ENCODE results near the gene SORCS2. TPM values are rescaled to one million over a fixed set of nuclear protein-coding genes. Genes with fewer than 3 reads are reported as not detected.

SORCS2 gene
- total and polyA plus RNA-seq, 2 of the 13 experiments (the other 11 are each of a cell fraction or from before 2014, with no cell fraction given), result 0.82 to 1.0 TPM

DNA sequence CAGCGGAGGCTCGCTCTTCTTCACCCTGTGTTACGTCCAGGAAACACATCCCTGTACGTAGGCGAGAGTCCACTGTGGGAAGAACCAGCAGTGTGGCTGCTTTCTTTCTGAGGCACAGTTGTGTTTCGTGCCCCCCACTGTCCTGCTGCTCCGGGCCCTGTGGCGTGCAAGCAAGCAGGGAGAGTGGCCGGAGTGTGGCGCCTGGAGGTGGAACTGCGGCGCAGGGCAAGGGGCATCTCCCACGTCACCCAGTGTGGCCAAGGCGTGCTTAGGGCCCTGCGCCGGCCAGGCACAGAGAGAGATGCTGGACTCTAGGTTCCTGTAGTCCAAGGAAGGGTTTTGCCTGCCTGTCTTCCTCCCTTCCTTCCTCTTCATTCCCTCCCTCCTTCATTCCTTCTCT lies 255.7 kb downstream of the SORCS2 start:
- Histone ChIP-seq H3K4me1 (ENCODE audit: insufficient read depth, low read length) (no peaks in the 10 kb centered on the region; the same call in 1 of the 2 replicates), H3K36me3 (replicated peaks in 1 of 2; ENCODE audit: control insufficient read depth in 1 of 2, insufficient read depth in 2 of 2, low read length in 2 of 2) (no peaks in the 10 kb centered on the region), H3K27me3 (ENCODE audit: control insufficient read depth in 1 of 2, insufficient read depth in 2 of 2, low read length in 2 of 2) (peaks cover 0 to 10% of the 10 kb centered on the region in 2 experiments; a peak in 3 of 5 replicates), H3K4me3 (replicated peaks in 1 of 3; ENCODE audit: insufficient read depth in 1 of 3, low read depth in 2 of 3, low read length in 3 of 3) (no peak overlapping the region), H3K9ac (ENCODE audit: insufficient read depth, low read depth, low read length) (no peak overlapping the region), H2AFZ (ENCODE audit: low read length) (no peak overlapping the region), H3K79me2 (ENCODE audit: insufficient read depth, low read length) (no peaks in the 10 kb centered on the region), H3K27ac (ENCODE audit: extremely low read length, insufficient read depth, low read length) (no peak overlapping the region), H4K20me1 (ENCODE audit: insufficient read depth, low read length) (no peaks in the 10 kb centered on the region), H3K4me2 (ENCODE audit: low read depth, low read length) (no peak overlapping the region; the same call in 1 of the 2 replicates), H3K9me3 (ENCODE audit: low read length) (no peaks in the 10 kb centered on the region)
- intact Hi-C loops (cut with micrococcal nuclease; ENCODE audit: unreplicated experiment), result no loop called here
- DNase-seq (ENCODE audit: low spot score) (no peak), ATAC-seq (peak; percentile 28; the same call in 2 of the 3 replicates), FAIRE-seq (no peak)
- in situ Hi-C loops (cut with HindIII; ENCODE audit: extremely low pct_ligation_motif_present, low pct_unique_long_range_greater_than_20kb), result no loop called here
- TF ChIP-seq GPN1 (CRISPR knock-in tag; IDR thresholded peaks at IDR 0.05; ENCODE audit: borderline replicate concordance) (no peak), RARG (CRISPR knock-in tag; IDR thresholded peaks at IDR 0.05; ENCODE audit: low read depth) (no peak), HHEX (CRISPR knock-in tag; IDR thresholded peaks at IDR 0.05) (no peak), SUZ12 (IDR thresholded peaks at IDR 0.05; ENCODE audit: low read depth, low read length) (no peak), FOSL1 (CRISPR knock-in tag; IDR thresholded peaks at IDR 0.05; ENCODE audit: borderline replicate concordance) (no peak)
- BruUV-seq (replicated peaks), result no TSS peak
- 45% methylated on average over 5 of the region's 16 CpGs for WGBS (ENCODE audit: low lambda C conversion rate)
- CTCF ChIA-PET (ENCODE audit: low intra/inter-chr PET ratio, low total read pairs), result no interaction called here
- POLR2A ChIA-PET, result no interaction called here

DNA sequence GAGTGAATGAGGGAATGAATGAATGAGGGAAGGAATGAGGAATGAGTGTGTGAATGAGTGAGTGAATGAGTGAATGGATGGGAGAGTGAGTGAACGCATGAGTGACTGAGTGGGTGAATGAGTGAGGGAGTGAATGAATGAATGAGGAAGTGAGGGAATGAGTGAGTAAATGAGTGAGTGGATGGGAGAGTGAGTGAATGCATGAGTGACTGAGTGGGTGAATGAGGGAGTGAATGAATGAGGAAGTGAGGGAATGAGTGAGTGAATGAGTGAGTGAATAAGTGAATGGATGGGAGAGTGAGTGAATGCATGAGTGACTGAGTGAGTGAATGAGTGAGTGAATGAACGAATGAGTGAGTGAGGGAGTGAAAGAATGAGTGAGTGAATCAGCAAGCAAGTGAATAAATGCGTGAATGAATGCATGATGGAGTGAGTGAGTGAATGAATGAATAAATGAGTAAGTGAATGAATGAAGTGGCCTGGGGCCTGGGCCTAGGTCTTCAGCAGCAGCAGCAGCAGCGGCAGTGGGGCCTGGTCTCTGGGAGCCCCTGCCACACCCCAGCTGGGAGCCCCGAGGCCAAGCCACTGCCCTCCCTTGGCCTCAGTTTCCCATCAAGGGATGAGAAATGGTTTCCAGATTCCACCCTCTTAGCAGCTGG lies 258.6 kb downstream of the SORCS2 start:
- Histone ChIP-seq H3K27me3 (ENCODE audit: control insufficient read depth in 1 of 2, insufficient read depth in 2 of 2, low read length in 2 of 2) (peaks cover 0 to 10% of the 10 kb centered on the region in 2 experiments; a peak in 2 of 5 replicates), H3K4me2 (ENCODE audit: low read depth, low read length) (no peak overlapping the region), H4K20me1 (ENCODE audit: insufficient read depth, low read length) (no peaks in the 10 kb centered on the region), H3K9me3 (ENCODE audit: low read length) (no peaks in the 10 kb centered on the region), H3K9ac (ENCODE audit: insufficient read depth, low read depth, low read length) (no peak overlapping the region), H3K4me3 (replicated peaks in 1 of 3; ENCODE audit: insufficient read depth in 1 of 3, low read depth in 2 of 3, low read length in 3 of 3) (no peak overlapping the region), H3K27ac (ENCODE audit: extremely low read length, insufficient read depth, low read length) (no peak overlapping the region), H2AFZ (ENCODE audit: low read length) (no peak overlapping the region), H3K79me2 (ENCODE audit: insufficient read depth, low read length) (no peaks in the 10 kb centered on the region), H3K36me3 (replicated peaks in 1 of 2; ENCODE audit: control insufficient read depth in 1 of 2, insufficient read depth in 2 of 2, low read length in 2 of 2) (no peaks in the 10 kb centered on the region), H3K4me1 (ENCODE audit: insufficient read depth, low read length) (no peaks in the 10 kb centered on the region)
- intact Hi-C loops (cut with micrococcal nuclease; ENCODE audit: unreplicated experiment), result no loop called here
- WGBS (ENCODE audit: low lambda C conversion rate), result 18% methylated on average over 5 of the region's 5 CpGs
- POLR2A ChIA-PET, result no interaction called here
- no peak for ATAC-seq
- FAIRE-seq, result no peak
- in situ Hi-C loops (cut with HindIII; ENCODE audit: extremely low pct_ligation_motif_present, low pct_unique_long_range_greater_than_20kb), result no loop called here
- DNase-seq (ENCODE audit: low spot score), result no peak
- no TSS peak for BruUV-seq (replicated peaks)
- CTCF ChIA-PET (ENCODE audit: low intra/inter-chr PET ratio, low total read pairs), result no interaction called here
- TF ChIP-seq NONO (IDR thresholded peaks at IDR 0.05) (0 out of 2 replicates have a peak, but pooled peaks have one; percentile 50), NONO (CRISPR knock-in tag; conservative IDR thresholded peaks at IDR 0.05) (no peak), RAD51 (IDR thresholded peaks at IDR 0.05; ENCODE audit: borderline replicate concordance) (0 out of 2 replicates have a peak, but pooled peaks have one; percentile 22), ATF7 (IDR thresholded peaks at IDR 0.05) (0 out of 2 replicates have a peak, but pooled peaks have one; percentile 20), ATF7 (CRISPR knock-in tag; IDR thresholded peaks at IDR 0.05) (no peak), FOXA1 (IDR thresholded peaks at IDR 0.05) (no peak), FOXA1 (CRISPR knock-in tag; IDR thresholded peaks at IDR 0.05) (no peak), KDM3A (CRISPR knock-in tag; IDR thresholded peaks at IDR 0.05; ENCODE audit: low read depth) (no peak), HNRNPH1 (optimal IDR thresholded peaks at IDR 0.05; ENCODE audit: low read depth, low read length) (no peak), ARNT (IDR thresholded peaks at IDR 0.05) (0 out of 2 replicates have a peak, but pooled peaks have one; percentile 47), ZBTB21 (CRISPR knock-in tag; IDR thresholded peaks at IDR 0.05) (no peak), ARHGAP35 (CRISPR knock-in tag; IDR thresholded peaks at IDR 0.05; ENCODE audit: borderline replicate concordance) (no peak), ADNP (CRISPR knock-in tag; IDR thresholded peaks at IDR 0.05) (no peak), ZNF282 (IDR thresholded peaks at IDR 0.05; ENCODE audit: partially characterized antibody) (peak; percentile 95), NBN (conservative IDR thresholded peaks at IDR 0.05) (0 out of 2 replicates have a peak, but pooled peaks have one; percentile 81)
- TF ChIP-seq, protein P1, sequence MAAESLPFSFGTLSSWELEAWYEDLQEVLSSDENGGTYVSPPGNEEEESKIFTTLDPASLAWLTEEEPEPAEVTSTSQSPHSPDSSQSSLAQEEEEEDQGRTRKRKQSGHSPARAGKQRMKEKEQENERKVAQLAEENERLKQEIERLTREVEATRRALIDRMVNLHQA (CRISPR knock-in tag; IDR thresholded peaks at IDR 0.05), result no peak
- TF ChIP-seq, protein P2, sequence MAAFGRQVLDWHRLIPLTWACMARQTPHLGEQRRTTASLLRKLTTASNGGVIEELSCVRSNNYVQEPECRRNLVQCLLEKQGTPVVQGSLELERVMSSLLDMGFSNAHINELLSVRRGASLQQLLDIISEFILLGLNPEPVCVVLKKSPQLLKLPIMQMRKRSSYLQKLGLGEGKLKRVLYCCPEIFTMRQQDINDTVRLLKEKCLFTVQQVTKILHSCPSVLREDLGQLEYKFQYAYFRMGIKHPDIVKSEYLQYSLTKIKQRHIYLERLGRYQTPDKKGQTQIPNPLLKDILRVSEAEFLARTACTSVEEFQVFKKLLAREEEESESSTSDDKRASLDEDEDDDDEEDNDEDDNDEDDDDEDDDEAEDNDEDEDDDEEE (CRISPR knock-in tag; IDR thresholded peaks at IDR 0.05), result no peak
